H9 (cell line): Measurements from ENCODE around the gene SFXN5. TPM values are rescaled to one million over a fixed set of nuclear protein-coding genes. Genes with fewer than 3 reads are reported as not detected.

ENCODE experiments used
- DNase-seq: peaks from one replicate; pipeline ENCODE4 v3.0.0-alpha.2; 2017
- H2AFZ ChIP-seq: one replicate; pipeline ENCODE4 v1.6.1; 2013; ENCODE audit warnings: mild to moderate bottlenecking, low read length, control low read depth, moderate library complexity
- H2AK5ac ChIP-seq: 2 replicates; pipeline ENCODE4 v1.6.1; 2013; ENCODE audit warnings: low read length, control low read depth, mixed read lengths; ENCODE audit not compliant: insufficient read length
- H2BK120ac ChIP-seq: one replicate; pipeline ENCODE4 v1.6.1; 2013; ENCODE audit warnings: low read depth, mild to moderate bottlenecking, low read length, control low read depth, inconsistent platforms; ENCODE audit not compliant: poor library complexity, severe bottlenecking
- H2BK12ac ChIP-seq: 2 replicates; pipeline ENCODE4 v1.6.1; 2013; ENCODE audit warnings: low read length, control low read depth, mixed read lengths, low read depth; ENCODE audit not compliant: insufficient read length
- H2BK15ac ChIP-seq: 2 replicates; pipeline ENCODE4 v1.6.1; 2013; ENCODE audit warnings: low read depth, low read length, control low read depth
- H2BK20ac ChIP-seq: one replicate; pipeline ENCODE4 v1.6.1; 2013; ENCODE audit warnings: low read depth, mild to moderate bottlenecking, low read length, control low read depth, inconsistent platforms; ENCODE audit not compliant: poor library complexity, severe bottlenecking
- H2BK5ac ChIP-seq: 2 replicates; pipeline ENCODE4 v1.6.1; 2013; ENCODE audit warnings: low read length, control low read depth, mixed read lengths; ENCODE audit not compliant: insufficient read length
- H3K14ac ChIP-seq: 2 replicates; pipeline ENCODE4 v1.6.1; 2013; ENCODE audit warnings: low read length, control low read depth; ENCODE audit not compliant: insufficient read depth
- H3K18ac ChIP-seq: 2 replicates; pipeline ENCODE4 v1.6.1; 2013; ENCODE audit warnings: low read depth, mild to moderate bottlenecking, mixed read lengths, low read length, control low read depth; ENCODE audit not compliant: insufficient read length
- H3K23ac ChIP-seq: 2 replicates; pipeline ENCODE4 v1.6.1; 2013; ENCODE audit warnings: low read length, control low read depth, mixed read lengths, low read depth; ENCODE audit not compliant: insufficient read length
- H3K23me2 ChIP-seq: 2 replicates; pipeline ENCODE4 v1.6.1; 2013; ENCODE audit warnings: low read depth, mild to moderate bottlenecking, mixed read lengths, low read length, control low read depth; ENCODE audit not compliant: insufficient read length, poor library complexity, severe bottlenecking
- H3K27ac ChIP-seq: 2 replicates; pipeline ENCODE4 v1.5.1; 2013; ENCODE audit warnings: low read length, control low read depth, mixed read lengths, low read depth; ENCODE audit not compliant: insufficient read length
- H3K27me3 ChIP-seq: 2 replicates; pipeline ENCODE4 v1.6.1; 2013; ENCODE audit warnings: low read length, control low read depth, inconsistent platforms; ENCODE audit not compliant: insufficient read depth
- H3K4ac ChIP-seq: 2 replicates; pipeline ENCODE4 v1.6.1; 2013; ENCODE audit warnings: low read depth, mild to moderate bottlenecking, control low read depth, inconsistent platforms, low read length, moderate library complexity
- H3K4me1 ChIP-seq: 2 replicates; pipeline ENCODE4 v1.6.1; 2013; ENCODE audit warnings: low read length, control low read depth, inconsistent platforms; ENCODE audit not compliant: insufficient read depth
- H3K4me2 ChIP-seq: 2 replicates; pipeline ENCODE4 v1.6.1; 2013; ENCODE audit warnings: low read length, control low read depth, mixed read lengths; ENCODE audit not compliant: insufficient read length, insufficient read depth
- H3K56ac ChIP-seq: 2 replicates; pipeline ENCODE4 v1.6.1; 2013; ENCODE audit warnings: low read depth, mild to moderate bottlenecking, mixed read lengths, low read length, control low read depth; ENCODE audit not compliant: insufficient read length
- H3K79me1 ChIP-seq: 2 replicates; pipeline ENCODE4 v1.6.1; 2013; ENCODE audit warnings: low read depth, mild to moderate bottlenecking, moderate library complexity, low read length, control low read depth, inconsistent platforms; ENCODE audit not compliant: insufficient read depth, poor library complexity, severe bottlenecking
- H3K79me2 ChIP-seq: 2 replicates; pipeline ENCODE4 v1.6.1; 2013; ENCODE audit warnings: low read length, control low read depth, inconsistent platforms; ENCODE audit not compliant: insufficient read depth
- H3K9ac ChIP-seq: 2 replicates; pipeline ENCODE4 v1.6.1; 2013; ENCODE audit warnings: low read length, control low read depth, mixed read lengths; ENCODE audit not compliant: insufficient read length; ENCODE audit errors: extremely low read depth
- H3K9me3 ChIP-seq: one replicate; pipeline ENCODE4 v1.6.1; 2013; ENCODE audit warnings: low read depth, low read length, inconsistent platforms; ENCODE audit not compliant: control insufficient read depth
- H3T11ph ChIP-seq: one replicate; pipeline ENCODE4 v1.6.1; 2013; ENCODE audit warnings: mild to moderate bottlenecking, low read length, control low read depth, inconsistent platforms
- H4K20me1 ChIP-seq: one replicate; pipeline ENCODE4 v1.6.1; 2013; ENCODE audit not compliant: control insufficient read depth, insufficient read length, insufficient read depth
- H4K5ac ChIP-seq: 2 replicates; pipeline ENCODE4 v1.6.1; 2013; ENCODE audit warnings: low read depth, mild to moderate bottlenecking, mixed read lengths, low read length, control low read depth; ENCODE audit not compliant: insufficient read length
- H4K8ac ChIP-seq: replicated peaks from 2 replicates; pipeline ENCODE4 v1.6.1; 2013; ENCODE audit warnings: low read length, control low read depth, mixed read lengths, low read depth; ENCODE audit not compliant: insufficient read length
- H4K91ac ChIP-seq: 2 replicates; pipeline ENCODE4 v1.6.1; 2013; ENCODE audit warnings: low read depth, mild to moderate bottlenecking, moderate library complexity, mixed read lengths, low read length, control low read depth; ENCODE audit not compliant: insufficient read length
- H3K27ac Mint-ChIP-seq, 3 experiments: 2 replicates in 2 of 3; 3 replicates in 1 of 3; pipeline ENCODE4 v1.8.0; 2020 to 2021; ENCODE audit warnings: mixed read lengths in 3 of 3, mild to moderate bottlenecking in 1 of 3, moderate library complexity in 1 of 3
- H3K27me3 Mint-ChIP-seq: 2 replicates; pipeline ENCODE4 v1.8.0; 2021; ENCODE audit warnings: low read depth, mild to moderate bottlenecking, moderate library complexity, mixed read lengths
- H3K36me3 Mint-ChIP-seq, 3 experiments: 2 replicates in 2 of 3; 3 replicates in 1 of 3; pipeline ENCODE4 v1.8.0; 2020 to 2021; ENCODE audit warnings: low read depth in 3 of 3, mixed read lengths in 3 of 3; ENCODE audit not compliant: insufficient read depth in 1 of 3
- H3K4me1 Mint-ChIP-seq, 2 experiments: 2 replicates each; pipeline ENCODE4 v1.8.0; 2020; ENCODE audit warnings: mixed read lengths in 2 of 2
- H3K4me3 Mint-ChIP-seq, 2 experiments: 2 replicates in 1 of 2; 3 replicates in 1 of 2; pipeline ENCODE4 v1.8.0; 2020 to 2021; ENCODE audit warnings: mild to moderate bottlenecking in 2 of 2, mixed read lengths in 2 of 2, moderate library complexity in 1 of 2
- H3K9me3 Mint-ChIP-seq, 2 experiments: 2 replicates in 1 of 2; 3 replicates in 1 of 2; pipeline ENCODE4 v1.8.0; 2020; ENCODE audit warnings: mild to moderate bottlenecking in 2 of 2, mixed read lengths in 2 of 2, moderate library complexity in 1 of 2
- CTCF ChIP-seq: fragments of 200-600 bp; sonication (generic); conservative IDR thresholded peaks from 3 replicates; pipeline ENCODE4 v1.8.0; 2021; ENCODE audit warnings: antibody characterized with exemption, mild to moderate bottlenecking
- WGBS: extraction: QIAGEN DNeasy Blood & Tissue Kit; methylation state at CpG from one replicate; pipeline ENCODE4 v1.1.7; 2013; ENCODE audit warnings: missing lambda C conversion rate, low lambda C conversion rate, mixed read lengths; ENCODE audit not compliant: insufficient read length; ENCODE audit errors: extremely low coverage; 5-methylcytosine and 5-hydroxymethylcytosine counted together
- total RNA-seq: library from RNA; stranded (reverse); gene quantifications from 2 replicates; pipeline ENCODE4 v1.2.1, GENCODE V29; 2021

SFXN5 gene
- total RNA-seq, 1 experiment from 2014 or later = 30.9 TPM

GRCh38 chr2:72979896-72980295 lies 91.6 kb downstream of the SFXN5 start:
- H2BK5ac ChIP-seq = no peak overlapping the region
- no peaks in the 10 kb centered on the region for H3K79me1 ChIP-seq
- H3T11ph ChIP-seq = no peak overlapping the region
- no peak for DNase-seq
- peaks cover 8% of the 10 kb centered on the region; the same call in 1 of the 2 replicates for H3K4me1 ChIP-seq
- H3K27me3 Mint-ChIP-seq = no peaks in the 10 kb centered on the region
- no peaks in the 10 kb centered on the region for H3K9me3 ChIP-seq
- H2BK20ac ChIP-seq = no peak overlapping the region
- H2AK5ac ChIP-seq = no peak overlapping the region
- no peak overlapping the region for H4K5ac ChIP-seq
- no peak overlapping the region for H3K23ac ChIP-seq
- H3K27ac Mint-ChIP-seq = no peak overlapping the region
- WGBS = no CpG with 5 or more reads among the region's 3 CpGs
- no peaks in the 10 kb centered on the region for H3K9me3 Mint-ChIP-seq
- H3K4me1 Mint-ChIP-seq = peaks cover 20 to 24% of the 10 kb centered on the region in 2 experiments
- H4K91ac ChIP-seq = no peak overlapping the region
- H3K23me2 ChIP-seq = no peaks in the 10 kb centered on the region
- H4K8ac ChIP-seq = no peak overlapping the region
- H3K4ac ChIP-seq = no peak overlapping the region
- no peak overlapping the region for H3K9ac ChIP-seq
- H2BK12ac ChIP-seq = no peak overlapping the region
- no peak for TF ChIP-seq CTCF
- no peak overlapping the region for H3K14ac ChIP-seq
- H2AFZ ChIP-seq = no peak overlapping the region
- no peaks in the 10 kb centered on the region for H3K79me2 ChIP-seq
- H3K4me3 Mint-ChIP-seq = no peak overlapping the region
- no peak overlapping the region for H3K18ac ChIP-seq
- H3K27ac ChIP-seq = no peak overlapping the region
- H4K20me1 ChIP-seq = no peaks in the 10 kb centered on the region
- H3K27me3 ChIP-seq = no peaks in the 10 kb centered on the region
- H3K36me3 Mint-ChIP-seq = peaks cover 0 to 6% (median 0%) of the 10 kb centered on the region in 3 experiments; a peak in 4 of 7 replicates
- no peak overlapping the region for H3K4me2 ChIP-seq
- H2BK120ac ChIP-seq = no peak overlapping the region
- no peak overlapping the region for H2BK15ac ChIP-seq
- H3K56ac ChIP-seq = no peak overlapping the region
